Measurements from ENCODE around the gene CLIC5.

The CLIC5 gene

DNA sequence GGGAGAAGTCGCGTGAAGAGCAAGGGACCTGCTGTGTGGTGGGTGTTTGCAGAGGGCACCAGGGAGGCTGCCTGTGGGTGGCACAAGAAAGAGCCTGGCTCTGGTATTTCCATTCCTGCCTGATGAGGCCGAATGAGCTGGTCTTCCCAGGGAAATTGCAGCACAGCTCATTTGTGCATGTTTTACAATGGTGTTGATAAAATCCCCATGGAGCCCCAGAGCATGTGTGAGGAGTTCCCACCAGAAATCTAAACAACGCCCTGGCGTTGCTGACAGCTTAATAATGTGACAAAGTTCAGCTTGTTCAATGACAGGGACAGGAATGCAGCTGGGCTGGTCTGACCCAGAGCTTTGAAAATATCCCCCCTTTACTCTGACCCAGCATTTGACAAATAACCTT lies 135.5 kb downstream of the CLIC5 start:
- H2AFZ ChIP-seq (ENCODE audit: low read length), result no peak overlapping the region
- TF ChIP-seq CTCF (IDR thresholded peaks at IDR 0.05; ENCODE audit: low read length) (no peak), EZH2 (IDR thresholded peaks at IDR 0.05; ENCODE audit: borderline replicate concordance, low read length) (no peak)
- H4K20me1 ChIP-seq (ENCODE audit: insufficient read depth, low read length), result no peaks in the 10 kb centered on the region
- no peaks in the 10 kb centered on the region for H3K27me3 ChIP-seq (ENCODE audit: insufficient read depth, low read length)
- H3K36me3 ChIP-seq (ENCODE audit: insufficient read depth, low read length), result no peaks in the 10 kb centered on the region
- H3K4me2 ChIP-seq (ENCODE audit: low read length), result no peak overlapping the region
- H3K9ac ChIP-seq (ENCODE audit: low read length), result no peak overlapping the region
- no peak overlapping the region for H3K4me3 ChIP-seq (ENCODE audit: low read depth, low read length, poor library complexity, severe bottlenecking)
- H3K79me2 ChIP-seq (ENCODE audit: insufficient read depth, low read length), result no peaks in the 10 kb centered on the region
- H3K9me3 ChIP-seq (ENCODE audit: low read length), result no peaks in the 10 kb centered on the region
- H3K9me2 ChIP-seq (ENCODE audit: low read depth, low read length), result no peaks in the 10 kb centered on the region
- no peak overlapping the region for H3K27ac ChIP-seq (ENCODE audit: low read depth, low read length, poor library complexity, severe bottlenecking)
- H3F3A ChIP-seq (ENCODE audit: insufficient read depth, low read length), result no peaks in the 10 kb centered on the region
- no peaks in the 10 kb centered on the region for H3K4me1 ChIP-seq (ENCODE audit: insufficient read depth, low read length, severe bottlenecking)

DNA sequence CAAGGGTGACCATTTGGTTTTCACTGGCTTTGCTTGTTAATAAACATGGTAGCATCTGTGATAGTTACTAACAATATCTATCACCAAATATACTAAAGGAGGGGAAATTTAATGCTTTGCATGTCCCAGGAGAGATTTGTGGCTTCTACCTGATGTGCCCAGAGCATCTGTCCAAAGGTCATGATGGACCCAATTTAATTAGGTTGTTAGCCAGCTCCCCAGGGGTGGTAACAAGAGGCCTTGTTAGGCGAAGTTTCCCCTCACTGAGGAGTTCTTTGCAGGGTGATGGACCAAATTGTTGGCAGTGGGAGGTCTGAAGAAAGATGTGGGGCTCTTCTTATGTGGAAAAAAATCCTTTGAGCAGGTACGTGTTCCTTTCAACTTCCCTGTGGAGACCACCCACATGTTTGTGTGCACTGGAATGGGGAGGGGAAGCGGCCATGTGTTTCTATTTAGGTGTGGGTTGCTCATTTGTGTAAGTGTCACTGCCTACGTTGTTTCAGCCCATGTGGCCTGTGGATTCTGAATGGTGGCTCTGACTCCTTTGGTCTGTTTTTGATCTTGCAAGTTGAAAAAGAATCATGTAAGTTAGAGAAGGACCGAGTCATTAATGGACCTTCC lies 137.6 kb downstream of the CLIC5 start:
- Histone ChIP-seq H2AFZ (ENCODE audit: low read length) (no peak overlapping the region), H3K4me1 (ENCODE audit: insufficient read depth, low read length, severe bottlenecking) (no peaks in the 10 kb centered on the region), H3K27ac (ENCODE audit: low read depth, low read length, poor library complexity, severe bottlenecking) (no peak overlapping the region), H3K9ac (ENCODE audit: low read length) (no peak overlapping the region), H3F3A (ENCODE audit: insufficient read depth, low read length) (no peaks in the 10 kb centered on the region), H3K36me3 (ENCODE audit: insufficient read depth, low read length) (no peaks in the 10 kb centered on the region), H3K4me2 (ENCODE audit: low read length) (no peak overlapping the region), H3K9me3 (ENCODE audit: low read length) (no peaks in the 10 kb centered on the region), H3K4me3 (ENCODE audit: low read depth, low read length, poor library complexity, severe bottlenecking) (no peak overlapping the region), H3K79me2 (ENCODE audit: insufficient read depth, low read length) (no peaks in the 10 kb centered on the region), H3K27me3 (ENCODE audit: insufficient read depth, low read length) (no peaks in the 10 kb centered on the region), H4K20me1 (ENCODE audit: insufficient read depth, low read length) (no peaks in the 10 kb centered on the region), H3K9me2 (ENCODE audit: low read depth, low read length) (no peaks in the 10 kb centered on the region)
- TF ChIP-seq EZH2 (IDR thresholded peaks at IDR 0.05; ENCODE audit: borderline replicate concordance, low read length) (no peak), CTCF (IDR thresholded peaks at IDR 0.05; ENCODE audit: low read length) (no peak)

DNA sequence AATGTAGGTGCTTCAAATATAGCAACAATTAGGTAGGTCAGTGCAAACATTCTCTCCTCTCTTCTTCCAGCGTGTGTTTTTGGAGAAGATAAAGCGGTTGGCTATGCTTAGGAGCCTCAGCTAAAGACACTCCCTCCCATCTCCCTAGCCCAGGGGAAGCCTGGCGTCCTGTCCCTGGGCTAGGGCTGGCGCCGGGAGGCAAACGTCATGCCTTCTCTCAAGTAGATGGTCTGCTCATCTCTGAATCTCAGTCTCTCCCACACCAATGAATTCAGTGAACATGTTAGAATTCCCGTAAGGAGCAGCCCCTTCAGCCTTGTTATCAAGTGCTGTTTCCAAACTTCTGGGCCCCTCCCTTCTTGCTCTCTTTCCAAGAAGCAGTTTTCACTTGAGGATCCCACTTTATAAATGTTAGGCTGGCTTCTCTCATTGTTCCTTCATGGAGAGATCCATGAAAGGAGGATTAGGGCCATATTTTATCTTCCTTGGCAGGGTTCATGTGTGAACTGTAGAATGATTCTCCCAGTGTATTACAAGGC lies 142.8 kb downstream of the CLIC5 start:
- H3K9ac ChIP-seq (ENCODE audit: low read length), result no peak overlapping the region
- H3K27me3 ChIP-seq (ENCODE audit: insufficient read depth, low read length), result no peaks in the 10 kb centered on the region
- H4K20me1 ChIP-seq (ENCODE audit: insufficient read depth, low read length), result no peaks in the 10 kb centered on the region
- H3K9me2 ChIP-seq (ENCODE audit: low read depth, low read length), result no peaks in the 10 kb centered on the region
- H3K4me2 ChIP-seq (ENCODE audit: low read length), result no peak overlapping the region
- no peak overlapping the region for H2AFZ ChIP-seq (ENCODE audit: low read length)
- H3F3A ChIP-seq (ENCODE audit: insufficient read depth, low read length), result no peaks in the 10 kb centered on the region
- TF ChIP-seq EZH2 (IDR thresholded peaks at IDR 0.05; ENCODE audit: borderline replicate concordance, low read length) (no peak), CTCF (IDR thresholded peaks at IDR 0.05; ENCODE audit: low read length) (no peak)
- H3K36me3 ChIP-seq (ENCODE audit: insufficient read depth, low read length), result no peaks in the 10 kb centered on the region
- no peak overlapping the region for H3K27ac ChIP-seq (ENCODE audit: low read depth, low read length, poor library complexity, severe bottlenecking)
- H3K4me1 ChIP-seq (ENCODE audit: insufficient read depth, low read length, severe bottlenecking), result no peaks in the 10 kb centered on the region
- no peaks in the 10 kb centered on the region for H3K79me2 ChIP-seq (ENCODE audit: insufficient read depth, low read length)
- H3K9me3 ChIP-seq (ENCODE audit: low read length), result no peaks in the 10 kb centered on the region
- H3K4me3 ChIP-seq (ENCODE audit: low read depth, low read length, poor library complexity, severe bottlenecking), result no peak overlapping the region
